ENCODE results near the gene TRAF3. TPM values are rescaled to one million over a fixed set of nuclear protein-coding genes. Genes with fewer than 3 reads are reported as not detected.

Gene TRAF3
- total RNA-seq, 1 experiment from 2014 or later: 37.6 TPM

GRCh38 chr14:102882226-102882906 is 105.1 kb downstream of the TRAF3 start:
- Histone ChIP-seq H3K4me1 (ENCODE audit: control insufficient read depth, insufficient read depth, low read length) (no peaks in the 10 kb centered on the region), H3K27ac (ENCODE audit: low read length) (no peak overlapping the region), H3K4me3 (ENCODE audit: low read depth in 2 of 2, low read length in 2 of 2) (no peak overlapping the region), H3K27me3 (ENCODE audit: control insufficient read depth, insufficient read depth, low read length) (no peaks in the 10 kb centered on the region), H3K36me3 (ENCODE audit: control insufficient read depth, insufficient read depth, low read length) (no peaks in the 10 kb centered on the region; the same call in none of the 2 replicates), H3K9me3 (ENCODE audit: control insufficient read depth, insufficient read depth, low read depth, low read length) (no peaks in the 10 kb centered on the region)
- in situ Hi-C loops (cut with HindIII; ENCODE audit: low pct_unique_long_range_greater_than_20kb, low sequenced_read_pairs): no loop called here
- no TSS peak for BruUV-seq (replicated peaks)
- no peak for ATAC-seq
- intact Hi-C loops (cut with micrococcal nuclease; ENCODE audit: unreplicated experiment): no loop called here
- no peak for DNase-seq (ENCODE audit: low read depth, low spot score)
- TF ChIP-seq POLR2AphosphoS5 (IDR thresholded peaks at IDR 0.05; ENCODE audit: low read depth, low read length) (no peak), TCF7L2 (IDR thresholded peaks at IDR 0.05; ENCODE audit: low read depth, low read length) (no peak), REST (IDR thresholded peaks at IDR 0.05; ENCODE audit: insufficient read depth in 1 of 2, low read depth in 2 of 2, low read length in 1 of 2) (no peak), CTCF (IDR thresholded peaks at IDR 0.05) (no peak), SIN3A (IDR thresholded peaks at IDR 0.05; ENCODE audit: borderline replicate concordance, insufficient read depth, low read depth, low read length) (no peak)
- POLR2A ChIA-PET: no interaction called here
- CTCF ChIA-PET: no interaction called here

- TF ChIP-seq CTCF (IDR thresholded peaks at IDR 0.05): no peak
- no peak for TF ChIP-seq REST (IDR thresholded peaks at IDR 0.05; ENCODE audit: insufficient read depth in 1 of 2, low read depth in 2 of 2, low read length in 1 of 2)
- TF ChIP-seq SIN3A (IDR thresholded peaks at IDR 0.05; ENCODE audit: borderline replicate concordance, insufficient read depth, low read depth, low read length): no peak
- no peak for TF ChIP-seq POLR2AphosphoS5 (IDR thresholded peaks at IDR 0.05; ENCODE audit: low read depth, low read length)
- TF ChIP-seq TCF7L2 (IDR thresholded peaks at IDR 0.05; ENCODE audit: low read depth, low read length): no peak
- H3K4me1 ChIP-seq (ENCODE audit: control insufficient read depth, insufficient read depth, low read length): no peaks in the 10 kb centered on the region
- in situ Hi-C loops (cut with HindIII; ENCODE audit: low pct_unique_long_range_greater_than_20kb, low sequenced_read_pairs): no loop called here
- ATAC-seq: no peak
- no peaks in the 10 kb centered on the region for H3K9me3 ChIP-seq (ENCODE audit: control insufficient read depth, insufficient read depth, low read depth, low read length)
- no peaks in the 10 kb centered on the region; the same call in none of the 2 replicates for H3K36me3 ChIP-seq (ENCODE audit: control insufficient read depth, insufficient read depth, low read length)
- H3K4me3 ChIP-seq (ENCODE audit: low read depth in 2 of 2, low read length in 2 of 2): no peak overlapping the region
- DNase-seq (ENCODE audit: low read depth, low spot score): no peak
- BruUV-seq (replicated peaks): no TSS peak
- no peaks in the 10 kb centered on the region for H3K27me3 ChIP-seq (ENCODE audit: control insufficient read depth, insufficient read depth, low read length)
- intact Hi-C loops (cut with micrococcal nuclease; ENCODE audit: unreplicated experiment): no loop called here
- H3K27ac ChIP-seq (ENCODE audit: low read length): no peak overlapping the region
- CTCF ChIA-PET: no interaction called here
- POLR2A ChIA-PET: no interaction called here
Observed at GRCh38 chr14:102883089-102883541, 105.9 kb downstream of the TRAF3 start.

Data from Panc1 (cell line).